BLaER1 (cell line): ENCODE results near the gene LASP1NB.

Source experiments
- H3K27ac ChIP-seq: shearing (Covaris generic); formaldehyde crosslinking; 2 replicates; pipeline ENCODE4 v1.8.1; 2022
- H3K27me3 ChIP-seq: shearing (Covaris generic); formaldehyde crosslinking; 2 replicates; pipeline ENCODE4 v1.8.1; 2022
- H3K36me3 ChIP-seq: shearing (Covaris generic); formaldehyde crosslinking; 2 replicates; pipeline ENCODE4 v1.8.1; 2022
- H3K4me1 ChIP-seq: shearing (Covaris generic); formaldehyde crosslinking; 2 replicates; pipeline ENCODE4 v1.8.1; 2022
- H3K4me2 ChIP-seq: shearing (Covaris generic); formaldehyde crosslinking; 2 replicates; pipeline ENCODE4 v1.8.1; 2022
- H3K4me3 ChIP-seq: shearing (Covaris generic); formaldehyde crosslinking; 2 replicates; pipeline ENCODE4 v1.8.1; 2022
- H3K9ac ChIP-seq: shearing (Covaris generic); formaldehyde crosslinking; 2 replicates; pipeline ENCODE4 v1.8.1; 2022
- H3K9me3 ChIP-seq: shearing (Covaris generic); formaldehyde crosslinking; 2 replicates; pipeline ENCODE4 v1.8.1; 2022
- H4K20me1 ChIP-seq: shearing (Covaris generic); formaldehyde crosslinking; 2 replicates; pipeline ENCODE4 v1.8.1; 2022
- Cebpa-rat ChIP-seq: shearing (Covaris generic); IDR thresholded peaks from 2 replicates; pipeline ENCODE4 v1.8.1; 2022

LASP1NB gene

DNA sequence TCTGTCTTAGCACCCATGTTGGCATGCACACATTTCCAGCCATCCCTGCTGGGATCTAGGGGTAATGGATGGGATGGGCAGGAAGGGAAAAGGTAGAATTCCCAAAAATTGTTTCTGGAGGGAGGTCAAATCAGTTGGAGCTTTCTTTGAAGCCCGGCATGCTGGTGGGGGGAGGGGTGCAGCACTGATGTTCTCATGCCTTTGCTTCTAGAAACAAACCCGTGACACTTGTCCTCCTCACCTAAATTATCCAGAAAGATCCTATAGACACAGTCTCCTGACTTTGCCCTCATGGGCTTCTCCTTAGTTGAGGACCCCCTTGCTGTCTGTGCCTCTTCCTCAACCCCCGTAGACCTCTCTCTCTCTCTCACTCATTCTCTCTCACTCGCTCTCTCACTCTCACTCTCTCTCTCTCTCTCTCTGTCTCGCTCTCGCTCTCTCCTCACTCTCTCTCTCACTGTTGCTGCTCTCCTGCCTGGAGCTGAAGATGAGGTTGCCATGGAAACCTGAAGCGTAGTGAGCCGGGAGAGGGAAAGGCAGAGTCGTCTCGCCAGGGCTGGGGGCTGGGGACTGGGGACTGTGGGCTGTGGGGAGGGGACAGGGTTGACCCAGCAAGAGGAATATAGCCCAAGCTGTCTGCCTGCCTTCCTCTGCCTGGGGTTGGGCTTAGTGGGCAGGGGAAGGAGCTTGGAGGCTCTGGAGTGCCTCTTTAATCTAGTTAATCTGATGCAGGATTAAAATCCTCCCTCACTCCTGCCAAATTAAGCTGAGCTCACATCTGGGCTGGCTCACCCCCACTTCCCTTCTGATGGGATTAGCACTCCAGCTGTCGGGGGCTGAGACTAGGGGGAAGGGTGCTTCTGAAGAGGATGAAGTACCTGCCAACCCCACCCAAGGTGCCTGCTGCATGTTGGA lies 39.4 kb upstream of the LASP1NB start:
- H4K20me1 ChIP-seq, result peaks cover 86% of the 10 kb centered on the region
- H3K36me3 ChIP-seq, result peaks cover 81% of the 10 kb centered on the region
- no peaks in the 10 kb centered on the region for H3K9me3 ChIP-seq
- peaks cover 85% of the 10 kb centered on the region for H3K4me1 ChIP-seq
- H3K27ac ChIP-seq, result 0 out of 2 replicates have a peak overlapping the region, but pooled peaks have one; percentile 27
- no peak overlapping the region for H3K4me3 ChIP-seq
- H3K9ac ChIP-seq, result no peak overlapping the region
- peak overlapping the region; percentile 89 for H3K4me2 ChIP-seq
- H3K27me3 ChIP-seq, result no peaks in the 10 kb centered on the region
- TF ChIP-seq Cebpa-rat, result no peak

DNA sequence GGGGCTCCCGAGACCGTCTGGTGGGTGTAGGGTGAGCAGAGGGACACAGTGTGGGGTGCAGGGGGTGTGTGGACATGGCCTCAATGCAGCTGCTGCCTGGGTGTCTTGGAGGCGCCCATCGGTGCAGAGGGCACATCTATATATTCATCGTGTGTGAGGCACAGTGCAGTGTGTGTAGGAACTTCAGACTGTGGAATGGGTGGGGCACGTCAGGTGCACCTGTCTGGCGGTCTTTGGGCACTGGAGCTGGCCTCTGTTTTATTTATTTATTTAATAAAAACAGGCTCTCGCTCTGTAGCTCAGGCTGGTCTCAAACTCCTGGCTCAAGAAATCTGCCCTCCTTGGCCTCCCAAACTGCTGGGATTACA lies 38.8 kb upstream of the LASP1NB start:
- no peak overlapping the region for H3K27ac ChIP-seq
- H3K4me1 ChIP-seq, result peaks cover 84% of the 10 kb centered on the region
- peak overlapping the region; percentile 89 for H3K4me2 ChIP-seq
- H3K27me3 ChIP-seq, result no peaks in the 10 kb centered on the region
- no peak overlapping the region for H3K9ac ChIP-seq
- peaks cover 80% of the 10 kb centered on the region for H3K36me3 ChIP-seq
- H3K9me3 ChIP-seq, result no peaks in the 10 kb centered on the region
- H3K4me3 ChIP-seq, result no peak overlapping the region
- no peak for TF ChIP-seq Cebpa-rat
- peaks cover 80% of the 10 kb centered on the region for H4K20me1 ChIP-seq

DNA sequence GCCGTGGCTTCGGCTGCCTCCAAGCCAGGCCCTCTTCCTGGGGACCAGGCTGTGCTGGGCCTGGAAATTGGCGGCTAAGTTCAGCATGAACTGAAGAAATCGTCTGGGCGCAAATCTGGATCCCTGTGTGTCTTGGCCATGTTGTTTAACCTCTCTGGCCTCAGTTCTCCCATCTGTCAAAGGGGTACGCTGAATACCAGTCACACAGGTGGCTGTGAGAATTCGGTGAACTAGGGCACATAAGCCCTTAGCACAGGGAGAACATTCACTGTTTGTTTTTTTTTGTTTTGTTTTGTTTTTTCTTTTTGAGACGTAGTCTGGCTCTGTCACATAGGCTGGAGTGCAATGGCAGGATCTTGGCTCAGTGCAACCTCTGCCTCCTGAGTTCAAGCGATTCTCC lies 36.6 kb upstream of the LASP1NB start:
- no peak for TF ChIP-seq Cebpa-rat
- no peak overlapping the region for H3K4me3 ChIP-seq
- H3K4me2 ChIP-seq, result no peak overlapping the region
- no peak overlapping the region for H3K9ac ChIP-seq
- no peak overlapping the region for H3K27ac ChIP-seq
- peaks cover 84% of the 10 kb centered on the region for H3K4me1 ChIP-seq
- H3K27me3 ChIP-seq, result no peaks in the 10 kb centered on the region
- no peaks in the 10 kb centered on the region for H3K9me3 ChIP-seq
- peaks cover 58% of the 10 kb centered on the region for H4K20me1 ChIP-seq
- peaks cover 84% of the 10 kb centered on the region for H3K36me3 ChIP-seq

DNA sequence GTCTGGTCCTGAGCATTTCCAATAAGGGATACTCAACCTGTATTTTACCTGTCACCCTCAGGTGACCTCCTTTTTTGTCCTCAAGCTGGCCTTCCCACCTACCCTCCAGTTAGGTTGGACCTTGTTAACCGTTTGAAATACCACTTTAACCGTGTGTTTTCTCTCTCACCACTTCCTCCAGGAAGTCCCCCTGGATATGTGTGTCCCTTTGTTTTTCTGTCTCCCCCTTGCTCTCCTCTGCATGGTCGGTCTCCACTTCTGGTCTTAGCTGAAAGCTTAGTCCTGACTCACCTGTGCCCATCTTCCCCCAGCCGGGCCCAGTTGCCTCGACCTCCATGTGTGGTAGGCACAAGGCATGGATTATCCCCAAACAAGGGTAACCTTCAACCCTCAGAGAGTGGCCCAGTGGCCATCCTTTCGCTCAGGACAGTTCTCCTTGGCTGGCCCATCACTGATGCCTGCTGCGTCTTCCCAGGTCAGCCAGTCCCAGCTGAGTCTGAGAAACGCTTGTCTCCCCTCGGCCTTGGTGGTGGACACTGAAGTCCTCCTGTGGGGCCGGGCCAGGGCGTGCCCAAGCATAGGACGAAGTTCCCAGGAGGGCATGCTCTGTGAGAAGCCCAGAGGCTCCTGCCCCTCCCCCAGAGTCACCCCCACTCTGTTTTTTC lies 35.5 kb upstream of the LASP1NB start:
- peaks cover 49% of the 10 kb centered on the region for H4K20me1 ChIP-seq
- no peaks in the 10 kb centered on the region for H3K9me3 ChIP-seq
- no peak for TF ChIP-seq Cebpa-rat
- peak overlapping the region; percentile 65 for H3K27ac ChIP-seq
- H3K4me2 ChIP-seq, result no peak overlapping the region
- H3K4me3 ChIP-seq, result no peak overlapping the region
- peaks cover 92% of the 10 kb centered on the region for H3K36me3 ChIP-seq
- H3K4me1 ChIP-seq, result peaks cover 80% of the 10 kb centered on the region
- H3K9ac ChIP-seq, result no peak overlapping the region
- H3K27me3 ChIP-seq, result no peaks in the 10 kb centered on the region

DNA sequence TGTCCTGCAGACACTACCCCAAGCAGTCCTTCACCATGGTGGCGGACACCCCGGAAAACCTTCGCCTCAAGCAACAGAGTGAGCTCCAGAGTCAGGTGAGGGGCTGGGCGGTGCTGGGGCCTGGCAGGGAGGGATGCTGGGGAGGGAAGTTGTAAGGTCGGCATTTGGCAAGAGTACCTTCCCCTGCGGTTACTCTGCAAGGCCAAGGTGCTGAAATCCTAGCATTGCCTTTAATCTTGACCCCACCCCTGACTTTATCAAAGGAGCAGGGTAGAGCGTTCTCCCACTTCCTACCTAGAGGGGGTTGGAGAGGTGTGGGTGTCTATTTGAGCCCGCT lies 35.0 kb upstream of the LASP1NB start:
- peaks cover 90% of the 10 kb centered on the region for H3K36me3 ChIP-seq
- H3K4me1 ChIP-seq, result peaks cover 75% of the 10 kb centered on the region
- no peak overlapping the region for H3K4me2 ChIP-seq
- no peaks in the 10 kb centered on the region for H3K9me3 ChIP-seq
- H3K9ac ChIP-seq, result no peak overlapping the region
- peak overlapping the region; percentile 65 for H3K27ac ChIP-seq
- peaks cover 44% of the 10 kb centered on the region for H4K20me1 ChIP-seq
- no peak overlapping the region for H3K4me3 ChIP-seq
- H3K27me3 ChIP-seq, result no peaks in the 10 kb centered on the region
- TF ChIP-seq Cebpa-rat, result no peak

DNA sequence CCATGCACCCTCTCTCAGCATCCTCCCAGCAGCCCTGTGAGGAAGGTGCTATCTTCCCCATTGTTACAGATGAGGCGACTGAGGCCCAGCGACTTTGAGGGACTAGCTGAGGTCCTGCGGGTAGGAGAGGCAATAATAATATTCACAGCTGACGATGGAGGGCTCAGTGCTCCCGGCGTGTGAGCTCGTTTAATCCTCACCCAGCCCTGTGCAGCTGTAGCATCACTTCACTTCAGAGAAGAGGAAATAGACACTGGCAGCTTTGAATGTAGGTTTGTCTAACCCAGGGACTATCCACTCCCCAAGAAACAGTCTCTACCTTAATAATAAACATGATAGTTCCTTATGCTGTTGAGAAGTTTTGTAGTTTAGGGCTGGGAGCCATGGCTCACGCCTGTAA lies 34.0 kb upstream of the LASP1NB start:
- Histone ChIP-seq H3K4me2 (peak overlapping the region; percentile 65), H3K36me3 (peaks cover 94% of the 10 kb centered on the region), H3K4me3 (no peak overlapping the region), H3K27ac (peak overlapping the region; percentile 65), H3K27me3 (no peaks in the 10 kb centered on the region), H3K4me1 (peaks cover 74% of the 10 kb centered on the region), H3K9ac (0 out of 2 replicates have a peak overlapping the region, but pooled peaks have one; percentile 27), H4K20me1 (peaks cover 33% of the 10 kb centered on the region), H3K9me3 (no peaks in the 10 kb centered on the region)
- TF ChIP-seq Cebpa-rat, result no peak

DNA sequence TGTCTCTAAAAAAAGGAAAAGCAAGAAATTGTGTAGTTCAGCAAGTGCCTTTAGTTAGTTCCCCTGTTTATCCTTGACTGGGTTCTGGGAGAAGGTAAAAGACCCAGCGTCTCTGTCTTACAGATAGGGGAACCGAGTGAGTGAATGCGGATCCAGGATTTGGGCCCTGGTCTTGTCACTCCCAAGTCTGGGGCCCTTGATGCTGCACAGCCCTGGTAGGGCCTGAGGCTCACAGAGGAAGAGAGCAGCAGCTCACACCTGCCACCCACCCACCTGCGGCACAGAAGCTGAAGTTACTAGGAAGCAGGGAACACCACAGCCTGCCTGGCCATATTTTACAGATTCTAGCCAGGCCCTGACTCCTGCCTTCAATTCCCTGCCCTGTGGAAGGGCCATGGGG lies 33.3 kb upstream of the LASP1NB start:
- Histone ChIP-seq H3K27me3 (no peaks in the 10 kb centered on the region), H3K4me2 (peak overlapping the region; percentile 65), H3K4me1 (peaks cover 74% of the 10 kb centered on the region), H3K36me3 (peaks cover 94% of the 10 kb centered on the region), H4K20me1 (peaks cover 27% of the 10 kb centered on the region), H3K27ac (peak overlapping the region; percentile 65), H3K9me3 (no peaks in the 10 kb centered on the region), H3K9ac (peak overlapping the region; percentile 27; the same call in 1 of the 2 replicates), H3K4me3 (no peak overlapping the region)
- no peak for TF ChIP-seq Cebpa-rat

DNA sequence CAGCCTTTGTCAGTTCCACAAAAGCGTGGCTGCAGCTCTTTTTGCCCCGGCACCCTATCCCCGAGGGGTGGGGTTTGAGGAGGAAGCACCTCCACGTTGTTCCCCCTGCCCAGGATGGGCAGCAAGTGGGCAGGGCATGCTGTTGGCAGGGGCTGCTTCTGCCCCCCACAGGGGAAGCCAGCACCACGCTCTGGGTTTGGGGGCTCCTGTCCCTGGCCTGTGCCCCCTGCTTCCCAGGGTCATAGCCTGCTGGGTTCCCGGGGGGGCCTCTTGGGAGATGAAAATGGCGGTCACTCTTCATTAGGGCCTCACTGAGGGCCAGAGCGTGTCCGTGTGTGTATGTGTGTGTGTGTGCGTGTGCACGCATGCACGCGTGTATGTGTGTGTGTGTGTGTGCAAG lies 32.8 kb upstream of the LASP1NB start:
- Histone ChIP-seq H3K9me3 (no peaks in the 10 kb centered on the region), H3K36me3 (peaks cover 92% of the 10 kb centered on the region), H3K4me2 (peak overlapping the region; percentile 65), H3K4me3 (no peak overlapping the region), H4K20me1 (peaks cover 21% of the 10 kb centered on the region), H3K9ac (peak overlapping the region; percentile 27; the same call in 1 of the 2 replicates), H3K4me1 (peaks cover 74% of the 10 kb centered on the region), H3K27ac (peak overlapping the region; percentile 65), H3K27me3 (no peaks in the 10 kb centered on the region)
- TF ChIP-seq Cebpa-rat, result no peak

DNA sequence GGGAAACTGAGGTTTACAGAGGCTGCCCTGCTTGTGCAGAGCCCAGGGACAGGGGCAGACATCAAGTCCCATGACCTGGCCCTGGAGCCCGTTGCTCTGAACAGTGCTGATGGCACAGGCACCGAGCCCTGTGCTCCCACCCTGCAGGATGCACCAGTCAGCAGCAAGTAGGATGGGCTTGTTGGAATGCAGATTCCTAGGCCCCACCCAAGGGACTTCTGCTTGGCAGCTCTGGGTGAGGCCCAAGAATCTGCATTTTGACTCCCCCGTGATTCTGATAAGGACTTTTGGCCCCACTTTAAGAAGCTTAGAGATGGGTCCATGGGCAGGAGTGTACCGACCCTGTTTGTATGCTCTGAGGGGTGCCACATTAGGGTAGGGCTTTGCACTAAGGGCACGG lies 32.3 kb upstream of the LASP1NB start:
- peak overlapping the region; percentile 65 for H3K4me2 ChIP-seq

DNA sequence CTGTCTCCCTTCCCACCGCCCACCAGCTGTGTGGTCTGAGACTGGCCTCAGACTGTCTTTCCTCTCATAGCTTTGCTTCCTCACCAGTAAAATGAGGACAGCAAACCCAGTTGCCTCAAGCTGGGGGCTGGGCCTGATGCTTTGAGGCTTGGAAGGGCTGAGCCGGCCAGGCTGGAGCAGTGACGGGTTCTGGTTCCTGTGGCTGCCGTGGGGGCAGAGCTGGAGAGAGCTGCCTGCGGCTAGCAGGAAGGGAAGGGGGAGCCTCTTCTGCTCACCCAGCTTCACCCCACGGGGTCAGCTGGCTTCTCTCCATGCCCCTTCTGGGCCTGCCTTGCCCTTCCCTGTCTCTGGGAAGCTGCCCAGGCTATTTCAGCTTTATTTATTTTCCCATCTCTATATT lies 31.8 kb upstream of the LASP1NB start:
- Histone ChIP-seq H3K9me3 (no peaks in the 10 kb centered on the region), H3K4me3 (no peak overlapping the region), H3K36me3 (peaks cover 82% of the 10 kb centered on the region), H3K27ac (peak overlapping the region; percentile 78), H3K4me2 (peak overlapping the region; percentile 65), H4K20me1 (peaks cover 12% of the 10 kb centered on the region; the same call in 1 of the 2 replicates), H3K27me3 (no peaks in the 10 kb centered on the region), H3K9ac (peak overlapping the region; percentile 21; the same call in 1 of the 2 replicates), H3K4me1 (peaks cover 84% of the 10 kb centered on the region)
- TF ChIP-seq Cebpa-rat, result no peak

More for the DNA sequence above, 32.3 kb upstream of the LASP1NB start:
- H3K4me1 ChIP-seq, result peaks cover 79% of the 10 kb centered on the region
- peak overlapping the region; percentile 21; the same call in 1 of the 2 replicates for H3K9ac ChIP-seq
- peaks cover 16% of the 10 kb centered on the region for H4K20me1 ChIP-seq
- H3K27ac ChIP-seq, result peak overlapping the region; percentile 78
- no peaks in the 10 kb centered on the region for H3K27me3 ChIP-seq
- peaks cover 87% of the 10 kb centered on the region for H3K36me3 ChIP-seq
- no peaks in the 10 kb centered on the region for H3K9me3 ChIP-seq
- no peak overlapping the region for H3K4me3 ChIP-seq
- no peak for TF ChIP-seq Cebpa-rat
